GM23338 (cell line): Measurements from ENCODE around the gene DENND4C. TPM values are rescaled to one million over a fixed set of nuclear protein-coding genes. Genes with fewer than 3 reads are reported as not detected.

Source experiments
- ATAC-seq: fragments of 200-7000 bp; cut with Tn5 transposase; 3 replicates; pipeline ENCODE4 v1.9.1; 2020
- DNase-seq: peaks from one replicate; pipeline ENCODE4 v3.0.0-alpha.2; 2015; ENCODE audit warnings: low spot score
- H2AFZ ChIP-seq: fragments of 200-600 bp; sonication (generic); 2 replicates; pipeline ENCODE4 v1.8.0; 2016; ENCODE audit warnings: antibody characterized with exemption, mild to moderate bottlenecking, moderate library complexity
- H3F3A ChIP-seq: fragments of 200-600 bp; sonication (generic); replicated peaks from 2 replicates; pipeline ENCODE4 v1.8.0; 2017; ENCODE audit warnings: antibody characterized with exemption, mixed run types, low read depth
- H3K27ac ChIP-seq: fragments of 200-600 bp; sonication (generic); 2 replicates; pipeline ENCODE4 v1.6.1; 2016; ENCODE audit warnings: low read depth
- H3K27me3 ChIP-seq: fragments of 200-600 bp; sonication (generic); 2 replicates; pipeline ENCODE4 v1.8.0; 2016; ENCODE audit warnings: mild to moderate bottlenecking, mixed run types, moderate library complexity; ENCODE audit not compliant: insufficient read depth
- H3K36me3 ChIP-seq: fragments of 200-600 bp; sonication (generic); 2 replicates; pipeline ENCODE4 v1.8.0; 2016; ENCODE audit warnings: mild to moderate bottlenecking; ENCODE audit not compliant: insufficient read depth
- H3K4me1 ChIP-seq: fragments of 200-600 bp; sonication (generic); 2 replicates; pipeline ENCODE4 v1.8.0; 2016; ENCODE audit warnings: mild to moderate bottlenecking, moderate library complexity; ENCODE audit not compliant: insufficient read depth
- H3K4me2 ChIP-seq: fragments of 200-600 bp; sonication (generic); 2 replicates; pipeline ENCODE4 v1.7.1; 2017; ENCODE audit warnings: mixed run types
- H3K4me3 ChIP-seq: fragments of 200-600 bp; sonication (generic); 2 replicates; pipeline ENCODE4 v1.6.1; 2016; ENCODE audit warnings: mixed run types
- H3K79me2 ChIP-seq: fragments of 200-600 bp; sonication (generic); replicated peaks from 2 replicates; pipeline ENCODE4 v1.8.0; 2017; ENCODE audit warnings: mild to moderate bottlenecking; ENCODE audit not compliant: insufficient read depth
- H3K9me2 ChIP-seq: fragments of 200-600 bp; sonication (generic); 2 replicates; pipeline ENCODE4 v1.8.0; 2017; ENCODE audit not compliant: insufficient read depth
- H4K20me1 ChIP-seq: fragments of 200-600 bp; sonication (generic); replicated peaks from 2 replicates; pipeline ENCODE4 v1.8.0; 2017; ENCODE audit warnings: mild to moderate bottlenecking; ENCODE audit not compliant: insufficient read depth
- H3K27ac Mint-ChIP-seq: 2 replicates; pipeline ENCODE4 v1.8.0; 2020; ENCODE audit warnings: inconsistent platforms, mild to moderate bottlenecking, moderate library complexity, mixed read lengths
- H3K27me3 Mint-ChIP-seq: 3 replicates; pipeline ENCODE4 v1.8.0; 2022; ENCODE audit warnings: low read depth, mild to moderate bottlenecking, moderate library complexity, mixed read lengths, inconsistent platforms; ENCODE audit not compliant: insufficient read depth, poor library complexity
- H3K36me3 Mint-ChIP-seq: 3 replicates; pipeline ENCODE4 v1.8.0; 2021; ENCODE audit warnings: low read depth, mild to moderate bottlenecking, inconsistent platforms, moderate library complexity, mixed read lengths
- H3K4me1 Mint-ChIP-seq: 3 replicates; pipeline ENCODE4 v1.8.0; 2020; ENCODE audit warnings: mild to moderate bottlenecking, inconsistent platforms, mixed read lengths
- H3K4me3 Mint-ChIP-seq: 3 replicates; pipeline ENCODE4 v1.8.0; 2021; ENCODE audit warnings: moderate library complexity, mild to moderate bottlenecking, inconsistent platforms, mixed read lengths
- H3K9me3 Mint-ChIP-seq: 3 replicates; pipeline ENCODE4 v1.8.0; 2020; ENCODE audit warnings: moderate library complexity, mild to moderate bottlenecking, inconsistent platforms, mixed read lengths
- CREB1 ChIP-seq: fragments of 250-450 bp; sonication (Bioruptor Pico); IDR thresholded peaks from 2 replicates; pipeline ENCODE4 v1.5.0; 2020; ENCODE audit warnings: low read depth, mild to moderate bottlenecking, moderate library complexity
- CTCF ChIP-seq, 2 experiments: fragments of 200-600 bp in 1 of 2; sonication (generic) in 1 of 2; conservative IDR thresholded peaks; 2 replicates each; pipeline versions ENCODE4 v1.5.1 to v1.6.1; 2016 to 2017; ENCODE audit warnings: antibody characterized with exemption in 2 of 2, low read depth in 2 of 2, mild to moderate bottlenecking in 2 of 2, moderate library complexity in 1 of 2
- EZH2 ChIP-seq: fragments of 200-600 bp; sonication (generic); IDR thresholded peaks from one replicate; pipeline ENCODE4 v1.8.0; 2017; ENCODE audit warnings: antibody characterized with exemption, mild to moderate bottlenecking, low read depth; ENCODE audit not compliant: unreplicated experiment
- EZH2phosphoT487 ChIP-seq: fragments of 200-600 bp; sonication (generic); IDR thresholded peaks from one replicate; pipeline ENCODE4 v1.8.1; 2018; ENCODE audit warnings: antibody characterized with exemption; ENCODE audit not compliant: unreplicated experiment
- JUNB ChIP-seq: IDR thresholded peaks from one replicate; pipeline ENCODE4 v1.6.1; 2016; ENCODE audit warnings: antibody characterized with exemption; ENCODE audit not compliant: unreplicated experiment
- NANOG ChIP-seq: IDR thresholded peaks from 2 replicates; pipeline ENCODE4 v1.6.1; 2016; ENCODE audit warnings: antibody characterized with exemption, borderline replicate concordance
- POLR2AphosphoS5 ChIP-seq: IDR thresholded peaks from 2 replicates; pipeline ENCODE4 v1.6.1; 2016; ENCODE audit warnings: antibody characterized with exemption, low read depth
- STAT1 ChIP-seq: IDR thresholded peaks from one replicate; pipeline ENCODE4 v1.6.1; 2016; ENCODE audit warnings: antibody characterized with exemption; ENCODE audit not compliant: unreplicated experiment
- ZNF114 ChIP-seq: fragments of 250-450 bp; sonication (Bioruptor Pico); IDR thresholded peaks from 2 replicates; pipeline ENCODE4 v1.5.0; 2020; ENCODE audit warnings: mild to moderate bottlenecking, moderate library complexity
- ZNF331 ChIP-seq: fragments of 250-450 bp; sonication (Bioruptor Pico); IDR thresholded peaks from 2 replicates; pipeline ENCODE4 v1.5.0; 2020; ENCODE audit warnings: low read depth, mild to moderate bottlenecking, moderate library complexity
- polyA plus RNA-seq: library from polyadenylated mRNA; unstranded; fragments of >200 nt; fragmentation: Nextera tagmentation; extraction: Ambion mirVana; gene quantifications from 2 replicates; pipeline ENCODE4 v1.2.1, GENCODE V29; 2016
- total RNA-seq: library from RNA; depleted of rRNA; stranded (reverse); fragments of >200 nt; shearing (Covaris generic); gene quantifications from 2 replicates; pipeline ENCODE4 v1.2.3, GENCODE V29; 2014
- TF ChIP-seq, protein P1 (sequence below): fragments of 250-450 bp; sonication (Bioruptor Pico); IDR thresholded peaks from 2 replicates; pipeline ENCODE4 v1.5.0; 2020; ENCODE audit warnings: mild to moderate bottlenecking, moderate library complexity
- TF ChIP-seq, protein P2 (sequence below): IDR thresholded peaks from one replicate; pipeline ENCODE4 v1.6.1; 2018; ENCODE audit warnings: antibody characterized with exemption; ENCODE audit not compliant: unreplicated experiment
- TF ChIP-seq, protein P3 (sequence below): IDR thresholded peaks from 2 replicates; pipeline ENCODE4 v1.6.1; 2016; ENCODE audit warnings: antibody characterized with exemption

DENND4C gene
- total and polyA plus RNA-seq, 2 experiments from 2014 or later = 6.4 to 30.8 TPM

DNA sequence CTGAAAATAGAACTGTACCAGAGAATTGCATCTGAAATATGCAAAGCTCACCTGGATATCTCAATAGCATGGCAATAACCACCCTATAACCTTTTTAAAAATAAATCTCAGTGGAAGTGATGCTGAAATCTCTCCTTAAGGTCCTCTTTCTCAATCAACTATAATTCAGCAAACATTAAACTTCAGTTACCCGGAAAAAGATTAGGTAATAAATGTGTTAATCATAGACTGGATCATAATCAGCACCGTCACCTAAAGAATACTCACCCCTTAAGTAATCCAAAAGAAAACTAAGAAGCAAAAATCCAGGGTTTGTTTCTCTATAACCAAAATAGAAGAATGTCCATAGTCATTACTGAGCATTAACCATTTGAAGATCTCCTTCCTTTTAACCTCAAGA is 44.3 kb upstream of the DENND4C start (continued):
- TF ChIP-seq NANOG = no peak
- TF ChIP-seq CTCF (conservative IDR thresholded peaks at IDR 0.05; ENCODE audit: low read depth in 2 of 2) = no peak
- TF ChIP-seq STAT1 = no peak

DNA sequence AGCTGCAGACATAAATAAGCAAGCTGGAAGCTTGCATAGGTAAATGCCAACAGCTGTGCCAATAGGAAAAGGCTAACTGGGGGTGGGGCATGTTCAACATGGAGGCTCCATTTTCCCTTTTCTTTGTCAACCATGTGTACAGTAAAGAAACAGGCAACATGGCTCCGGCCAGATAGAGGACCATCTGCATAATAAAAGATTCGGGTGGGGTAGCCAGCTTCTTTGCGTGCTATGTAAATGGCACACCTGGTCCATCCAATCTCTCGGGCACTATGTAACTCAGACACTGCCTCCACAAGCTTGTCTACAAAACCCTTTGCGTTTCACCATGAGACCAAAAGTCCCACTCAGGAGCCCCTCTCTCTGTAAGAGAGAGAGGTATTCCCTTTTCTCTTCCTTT is 41.7 kb upstream of the DENND4C start:
- H3K4me1 ChIP-seq = peaks cover 16% of the 10 kb centered on the region
- Mint-ChIP-seq H3K36me3 (no peaks in the 10 kb centered on the region), H3K4me1 (peaks cover 21% of the 10 kb centered on the region), H3K27ac (no peak overlapping the region), H3K9me3 (no peaks in the 10 kb centered on the region), H3K27me3 (no peaks in the 10 kb centered on the region), H3K4me3 (no peak overlapping the region)
- no peaks in the 10 kb centered on the region for H4K20me1 ChIP-seq
- H3K4me3 ChIP-seq = no peak overlapping the region
- no peaks in the 10 kb centered on the region for H3F3A ChIP-seq
- ATAC-seq = no peak; the same call in 2 of the 3 replicates
- H3K36me3 ChIP-seq = no peaks in the 10 kb centered on the region
- H3K27me3 ChIP-seq = no peaks in the 10 kb centered on the region
- H3K4me2 ChIP-seq = no peak overlapping the region
- H3K79me2 ChIP-seq = no peaks in the 10 kb centered on the region
- 0 out of 2 replicates have a peak, but pooled peaks cover 5% of the 10 kb centered on the region for H3K9me2 ChIP-seq
- DNase-seq = peak; percentile 31
- no peak overlapping the region; the same call in 1 of the 2 replicates for H3K27ac ChIP-seq
- H2AFZ ChIP-seq = peak overlapping the region; percentile 52; the same call in 1 of the 2 replicates
- TF ChIP-seq STAT1 (no peak), JUNB (no peak), CREB1 (CRISPR knock-in tag) (no peak), ZNF331 (CRISPR knock-in tag) (no peak), ZNF114 (CRISPR knock-in tag) (no peak), EZH2phosphoT487 (no peak), NANOG (no peak), POLR2AphosphoS5 (no peak), EZH2 (no peak)
- TF ChIP-seq, protein P1, sequence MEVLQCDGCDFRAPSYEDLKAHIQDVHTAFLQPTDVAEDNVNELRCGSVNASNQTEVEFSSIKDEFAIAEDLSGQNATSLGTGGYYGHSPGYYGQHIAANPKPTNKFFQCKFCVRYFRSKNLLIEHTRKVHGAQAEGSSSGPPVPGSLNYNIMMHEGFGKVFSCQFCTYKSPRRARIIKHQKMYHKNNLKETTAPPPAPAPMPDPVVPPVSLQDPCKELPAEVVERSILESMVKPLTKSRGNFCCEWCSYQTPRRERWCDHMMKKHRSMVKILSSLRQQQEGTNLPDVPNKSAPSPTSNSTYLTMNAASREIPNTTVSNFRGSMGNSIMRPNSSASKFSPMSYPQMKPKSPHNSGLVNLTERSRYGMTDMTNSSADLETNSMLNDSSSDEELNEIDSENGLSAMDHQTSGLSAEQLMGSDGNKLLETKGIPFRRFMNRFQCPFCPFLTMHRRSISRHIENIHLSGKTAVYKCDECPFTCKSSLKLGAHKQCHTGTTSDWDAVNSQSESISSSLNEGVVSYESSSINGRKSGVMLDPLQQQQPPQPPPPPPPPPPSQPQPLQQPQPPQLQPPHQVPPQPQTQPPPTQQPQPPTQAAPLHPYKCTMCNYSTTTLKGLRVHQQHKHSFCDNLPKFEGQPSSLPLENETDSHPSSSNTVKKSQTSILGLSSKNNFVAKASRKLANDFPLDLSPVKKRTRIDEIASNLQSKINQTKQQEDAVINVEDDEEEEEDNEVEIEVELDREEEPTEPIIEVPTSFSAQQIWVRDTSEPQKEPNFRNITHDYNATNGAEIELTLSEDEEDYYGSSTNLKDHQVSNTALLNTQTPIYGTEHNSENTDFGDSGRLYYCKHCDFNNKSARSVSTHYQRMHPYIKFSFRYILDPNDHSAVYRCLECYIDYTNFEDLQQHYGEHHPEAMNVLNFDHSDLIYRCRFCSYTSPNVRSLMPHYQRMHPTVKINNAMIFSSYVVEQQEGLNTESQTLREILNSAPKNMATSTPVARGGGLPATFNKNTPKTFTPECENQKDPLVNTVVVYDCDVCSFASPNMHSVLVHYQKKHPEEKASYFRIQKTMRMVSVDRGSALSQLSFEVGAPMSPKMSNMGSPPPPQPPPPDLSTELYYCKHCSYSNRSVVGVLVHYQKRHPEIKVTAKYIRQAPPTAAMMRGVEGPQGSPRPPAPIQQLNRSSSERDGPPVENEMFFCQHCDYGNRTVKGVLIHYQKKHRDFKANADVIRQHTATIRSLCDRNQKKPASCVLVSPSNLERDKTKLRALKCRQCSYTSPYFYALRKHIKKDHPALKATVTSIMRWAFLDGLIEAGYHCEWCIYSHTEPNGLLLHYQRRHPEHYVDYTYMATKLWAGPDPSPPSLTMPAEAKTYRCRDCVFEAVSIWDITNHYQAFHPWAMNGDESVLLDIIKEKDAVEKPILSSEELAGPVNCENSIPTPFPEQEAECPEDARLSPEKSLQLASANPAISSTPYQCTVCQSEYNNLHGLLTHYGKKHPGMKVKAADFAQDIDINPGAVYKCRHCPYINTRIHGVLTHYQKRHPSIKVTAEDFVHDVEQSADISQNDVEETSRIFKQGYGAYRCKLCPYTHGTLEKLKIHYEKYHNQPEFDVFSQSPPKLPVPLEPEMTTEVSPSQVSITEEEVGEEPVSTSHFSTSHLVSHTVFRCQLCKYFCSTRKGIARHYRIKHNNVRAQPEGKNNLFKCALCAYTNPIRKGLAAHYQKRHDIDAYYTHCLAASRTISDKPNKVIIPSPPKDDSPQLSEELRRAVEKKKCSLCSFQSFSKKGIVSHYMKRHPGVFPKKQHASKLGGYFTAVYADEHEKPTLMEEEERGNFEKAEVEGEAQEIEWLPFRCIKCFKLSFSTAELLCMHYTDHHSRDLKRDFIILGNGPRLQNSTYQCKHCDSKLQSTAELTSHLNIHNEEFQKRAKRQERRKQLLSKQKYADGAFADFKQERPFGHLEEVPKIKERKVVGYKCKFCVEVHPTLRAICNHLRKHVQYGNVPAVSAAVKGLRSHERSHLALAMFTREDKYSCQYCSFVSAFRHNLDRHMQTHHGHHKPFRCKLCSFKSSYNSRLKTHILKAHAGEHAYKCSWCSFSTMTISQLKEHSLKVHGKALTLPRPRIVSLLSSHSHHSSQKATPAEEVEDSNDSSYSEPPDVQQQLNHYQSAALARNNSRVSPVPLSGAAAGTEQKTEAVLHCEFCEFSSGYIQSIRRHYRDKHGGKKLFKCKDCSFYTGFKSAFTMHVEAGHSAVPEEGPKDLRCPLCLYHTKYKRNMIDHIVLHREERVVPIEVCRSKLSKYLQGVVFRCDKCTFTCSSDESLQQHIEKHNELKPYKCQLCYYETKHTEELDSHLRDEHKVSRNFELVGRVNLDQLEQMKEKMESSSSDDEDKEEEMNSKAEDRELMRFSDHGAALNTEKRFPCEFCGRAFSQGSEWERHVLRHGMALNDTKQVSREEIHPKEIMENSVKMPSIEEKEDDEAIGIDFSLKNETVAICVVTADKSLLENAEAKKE (CRISPR knock-in tag) = no peak
- TF ChIP-seq, protein P2, sequence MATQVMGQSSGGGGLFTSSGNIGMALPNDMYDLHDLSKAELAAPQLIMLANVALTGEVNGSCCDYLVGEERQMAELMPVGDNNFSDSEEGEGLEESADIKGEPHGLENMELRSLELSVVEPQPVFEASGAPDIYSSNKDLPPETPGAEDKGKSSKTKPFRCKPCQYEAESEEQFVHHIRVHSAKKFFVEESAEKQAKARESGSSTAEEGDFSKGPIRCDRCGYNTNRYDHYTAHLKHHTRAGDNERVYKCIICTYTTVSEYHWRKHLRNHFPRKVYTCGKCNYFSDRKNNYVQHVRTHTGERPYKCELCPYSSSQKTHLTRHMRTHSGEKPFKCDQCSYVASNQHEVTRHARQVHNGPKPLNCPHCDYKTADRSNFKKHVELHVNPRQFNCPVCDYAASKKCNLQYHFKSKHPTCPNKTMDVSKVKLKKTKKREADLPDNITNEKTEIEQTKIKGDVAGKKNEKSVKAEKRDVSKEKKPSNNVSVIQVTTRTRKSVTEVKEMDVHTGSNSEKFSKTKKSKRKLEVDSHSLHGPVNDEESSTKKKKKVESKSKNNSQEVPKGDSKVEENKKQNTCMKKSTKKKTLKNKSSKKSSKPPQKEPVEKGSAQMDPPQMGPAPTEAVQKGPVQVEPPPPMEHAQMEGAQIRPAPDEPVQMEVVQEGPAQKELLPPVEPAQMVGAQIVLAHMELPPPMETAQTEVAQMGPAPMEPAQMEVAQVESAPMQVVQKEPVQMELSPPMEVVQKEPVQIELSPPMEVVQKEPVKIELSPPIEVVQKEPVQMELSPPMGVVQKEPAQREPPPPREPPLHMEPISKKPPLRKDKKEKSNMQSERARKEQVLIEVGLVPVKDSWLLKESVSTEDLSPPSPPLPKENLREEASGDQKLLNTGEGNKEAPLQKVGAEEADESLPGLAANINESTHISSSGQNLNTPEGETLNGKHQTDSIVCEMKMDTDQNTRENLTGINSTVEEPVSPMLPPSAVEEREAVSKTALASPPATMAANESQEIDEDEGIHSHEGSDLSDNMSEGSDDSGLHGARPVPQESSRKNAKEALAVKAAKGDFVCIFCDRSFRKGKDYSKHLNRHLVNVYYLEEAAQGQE = no peak
- TF ChIP-seq, protein P3, sequence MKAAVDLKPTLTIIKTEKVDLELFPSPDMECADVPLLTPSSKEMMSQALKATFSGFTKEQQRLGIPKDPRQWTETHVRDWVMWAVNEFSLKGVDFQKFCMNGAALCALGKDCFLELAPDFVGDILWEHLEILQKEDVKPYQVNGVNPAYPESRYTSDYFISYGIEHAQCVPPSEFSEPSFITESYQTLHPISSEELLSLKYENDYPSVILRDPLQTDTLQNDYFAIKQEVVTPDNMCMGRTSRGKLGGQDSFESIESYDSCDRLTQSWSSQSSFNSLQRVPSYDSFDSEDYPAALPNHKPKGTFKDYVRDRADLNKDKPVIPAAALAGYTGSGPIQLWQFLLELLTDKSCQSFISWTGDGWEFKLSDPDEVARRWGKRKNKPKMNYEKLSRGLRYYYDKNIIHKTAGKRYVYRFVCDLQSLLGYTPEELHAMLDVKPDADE = no peak
